ENCODE measurements around the gene CDK6.

Gene CDK6

GRCh38 chr7:92788559-92789183 is 47.7 kb downstream of the CDK6 start:
- DNase-seq = no peak

- no peak for DNase-seq
Observed at GRCh38 chr7:92785923-92786322, 50.5 kb downstream of the CDK6 start.

GRCh38 chr7:92784935-92785334 is 51.4 kb downstream of the CDK6 start:
- DNase-seq = no peak

DNA sequence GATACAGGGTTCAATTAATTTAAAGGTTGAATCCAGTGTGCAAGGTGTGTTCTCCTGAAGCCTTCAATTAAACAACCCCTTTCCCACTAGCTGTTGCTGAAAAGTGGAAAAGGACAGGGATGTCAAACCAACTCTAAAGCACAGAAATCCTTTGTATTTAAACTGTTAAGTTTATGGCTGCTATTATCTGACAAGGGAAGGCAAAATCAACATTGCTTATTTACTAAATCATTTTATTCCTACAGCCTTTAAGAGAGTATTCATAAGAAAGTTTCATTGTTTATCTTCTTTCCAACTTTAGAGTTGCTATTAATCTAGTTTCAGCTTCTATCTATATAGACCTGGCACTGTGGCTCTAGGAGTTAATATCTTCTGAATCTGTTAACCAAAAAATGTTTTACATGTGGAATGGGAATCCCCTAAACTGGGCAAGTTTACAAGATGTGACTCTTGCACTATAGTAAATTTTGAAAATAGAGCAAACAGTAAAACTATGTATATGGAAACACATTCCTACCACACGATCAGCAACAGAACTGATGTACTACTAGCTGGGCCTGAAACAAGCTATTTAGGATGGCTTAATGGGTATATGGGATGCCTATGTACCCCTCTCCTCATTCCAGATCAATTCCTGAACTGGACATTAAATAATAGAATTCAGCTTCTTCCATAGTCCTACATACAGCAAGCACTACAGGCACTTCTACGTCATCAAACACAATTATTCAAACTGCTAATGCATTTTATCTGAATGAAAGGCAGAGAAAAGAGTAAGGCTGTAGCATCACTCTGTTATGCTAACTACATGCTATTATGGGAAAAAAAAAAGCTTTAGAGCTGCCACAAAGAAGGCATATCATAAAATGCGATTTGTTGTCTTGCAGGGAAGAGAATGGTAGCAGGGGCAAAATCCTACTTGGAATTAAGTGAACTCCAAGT is 52.8 kb downstream of the CDK6 start:
- no peak for DNase-seq

DNA sequence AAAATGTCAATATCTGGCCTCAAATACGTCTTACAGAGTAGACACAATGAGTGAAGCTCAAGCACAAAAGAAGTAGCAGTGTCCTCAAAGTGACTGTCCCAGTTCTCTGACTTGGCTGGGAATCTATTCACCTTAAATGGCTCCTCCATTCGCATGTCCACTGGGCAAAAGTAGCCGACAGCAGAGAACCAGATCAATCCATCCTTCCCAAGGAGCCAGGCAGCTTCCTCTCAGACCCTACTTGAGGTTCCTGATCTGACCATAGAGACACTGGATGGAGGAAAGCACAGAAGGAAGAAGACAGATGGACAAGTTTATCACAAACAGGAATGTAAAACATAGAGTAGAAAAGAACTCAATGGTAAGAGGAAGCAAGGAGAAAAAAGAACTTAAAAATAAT is 53.5 kb downstream of the CDK6 start:
- no peak for DNase-seq

DNA sequence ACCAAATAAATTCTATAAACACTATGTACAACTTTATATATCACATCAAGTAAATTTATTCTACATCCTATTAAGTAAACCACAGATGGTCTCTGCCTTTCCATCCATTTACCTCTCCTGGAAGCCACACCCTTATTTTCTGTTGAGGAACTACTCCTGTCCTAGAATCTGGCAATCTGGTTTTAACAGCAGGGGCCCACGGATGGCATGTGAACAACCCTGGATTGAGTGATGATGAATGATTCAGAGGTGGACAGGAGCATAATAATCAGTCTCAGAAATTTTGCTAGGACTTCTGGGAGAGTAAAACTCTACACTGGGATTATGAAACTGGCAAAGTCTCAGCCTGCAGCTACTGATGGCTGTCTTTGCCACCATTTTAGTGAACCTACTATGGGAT is 54.1 kb downstream of the CDK6 start:
- no peak for DNase-seq

GRCh38 chr7:92781117-92781720 is 55.2 kb downstream of the CDK6 start:
- no peak for DNase-seq

GRCh38 chr7:92778972-92779371 is 57.4 kb downstream of the CDK6 start:
- no peak for DNase-seq

DNA sequence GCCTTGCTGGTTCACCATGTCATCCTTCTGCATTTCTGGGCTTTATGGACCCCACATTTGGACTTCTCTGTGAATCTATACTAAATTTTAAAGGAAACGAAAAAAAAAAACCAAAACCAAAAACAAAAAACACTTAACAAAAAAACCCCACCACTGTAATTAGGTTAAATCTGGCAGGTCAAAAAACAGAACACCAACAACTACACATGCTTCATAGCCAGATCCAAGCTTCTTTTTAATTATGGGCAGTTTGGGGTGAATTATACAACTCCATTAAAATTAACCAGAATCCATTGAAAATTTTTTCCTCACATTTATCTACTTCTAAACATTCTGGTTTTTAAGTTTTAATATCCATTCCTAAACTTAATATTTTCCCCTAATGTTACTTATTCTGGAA is 58.4 kb downstream of the CDK6 start:
- DNase-seq = no peak

- DNase-seq = no peak
Observed at GRCh38 chr7:92773808-92774207, 62.6 kb downstream of the CDK6 start.

- no peak for DNase-seq
Observed at GRCh38 chr7:92769844-92770243, 66.5 kb downstream of the CDK6 start.

- no peak for DNase-seq
Observed at GRCh38 chr7:92769394-92769699, 67.0 kb downstream of the CDK6 start.

DNA sequence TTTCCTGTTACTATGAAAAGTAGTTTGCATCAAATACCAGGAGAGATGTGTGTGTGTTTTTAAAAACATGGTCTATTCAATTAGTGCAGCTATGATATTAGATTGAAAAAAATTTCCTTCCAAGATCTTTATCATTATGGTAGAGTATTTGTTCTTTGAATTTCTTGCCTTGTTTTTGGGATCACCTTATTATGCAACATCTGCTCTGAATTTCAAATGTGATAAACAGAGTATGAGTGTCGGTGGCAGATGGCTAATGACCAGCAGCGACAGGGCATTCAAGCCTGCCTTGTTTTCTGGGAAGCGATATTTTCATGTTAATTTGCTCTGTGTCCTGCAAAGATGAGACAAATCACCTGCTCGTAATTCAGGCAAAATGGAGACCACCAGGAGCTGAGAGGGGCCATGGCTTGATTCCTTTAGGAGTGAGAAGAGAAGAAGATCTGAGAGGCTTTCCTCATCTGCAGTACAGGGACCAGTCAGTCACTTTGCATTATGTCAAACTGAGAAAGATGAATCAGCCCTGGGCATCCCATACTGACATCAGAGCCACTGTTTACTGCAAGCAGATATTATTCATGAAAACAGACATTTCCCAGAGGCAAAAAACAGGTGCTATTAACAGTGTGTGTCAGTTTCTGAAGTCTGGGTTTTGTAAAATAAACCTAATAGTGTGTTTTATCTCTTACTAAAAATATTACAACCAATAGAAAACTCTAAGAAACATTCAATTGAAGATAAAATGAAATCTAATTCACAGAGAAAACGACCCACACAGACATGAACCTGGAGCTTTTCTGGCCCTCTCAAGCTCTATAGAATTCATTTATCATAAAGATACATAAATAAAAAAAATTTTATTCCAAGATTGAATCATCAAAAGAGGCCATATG is 67.6 kb downstream of the CDK6 start:
- DNase-seq = no peak

DNA sequence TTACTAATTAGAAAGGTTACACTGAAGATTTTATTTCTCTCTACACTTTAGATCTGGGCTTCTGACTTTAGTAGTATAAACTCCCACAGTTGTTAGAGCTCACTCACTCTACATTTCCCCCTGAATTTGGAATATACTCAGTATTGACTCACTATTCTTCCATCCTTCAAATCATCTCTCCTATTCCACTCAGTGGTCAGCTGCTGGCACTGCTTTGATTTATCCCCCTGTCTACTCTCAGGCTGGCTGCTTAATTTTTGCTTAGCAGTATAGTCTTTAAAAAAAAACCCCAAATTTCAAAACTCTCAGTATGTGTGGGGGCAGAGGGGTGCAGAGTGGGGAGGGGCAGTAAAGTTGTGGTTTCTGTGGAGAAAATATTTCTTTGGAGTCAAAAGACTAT is 68.9 kb downstream of the CDK6 start:
- no peak for DNase-seq

- DNase-seq = no peak
Observed at GRCh38 chr7:92766461-92767003, 69.8 kb downstream of the CDK6 start.

GRCh38 chr7:92765725-92766124 is 70.6 kb downstream of the CDK6 start:
- DNase-seq = no peak

DNA sequence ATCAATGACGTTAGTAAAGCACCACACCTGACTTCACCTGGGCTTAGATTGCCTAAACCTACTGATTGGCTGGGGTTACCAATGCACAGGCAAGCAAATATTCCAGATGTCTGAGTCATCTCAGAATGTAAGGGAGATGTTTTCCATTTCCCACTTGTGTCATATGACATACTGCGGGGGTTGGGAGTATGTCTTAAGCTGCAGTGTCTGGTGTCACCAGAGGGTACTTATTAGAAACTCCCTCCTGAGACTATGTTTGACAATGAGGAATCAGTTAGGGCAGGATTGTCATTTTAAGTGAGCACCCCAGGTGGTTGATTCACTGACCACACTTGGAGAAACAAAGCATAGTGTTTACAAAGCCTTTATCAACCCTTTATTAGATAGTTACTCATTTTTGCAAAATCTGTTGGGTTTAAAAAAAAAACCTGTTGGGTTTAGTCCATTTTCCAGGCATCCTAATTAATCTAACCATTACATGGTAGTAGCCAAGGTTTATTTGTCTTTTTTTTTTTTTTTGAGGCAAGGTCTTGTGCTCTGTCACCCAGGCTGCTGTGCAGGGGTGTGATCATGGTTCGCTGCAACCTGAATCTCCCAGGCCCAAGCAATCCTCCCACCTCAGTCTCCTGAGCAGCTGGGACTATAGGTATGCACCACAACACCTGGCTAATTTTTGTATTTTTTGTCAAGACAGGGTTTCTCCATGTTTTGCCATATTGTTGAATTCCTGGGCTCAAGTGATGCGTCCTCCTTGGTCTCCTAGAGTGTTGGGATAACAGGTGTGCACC is 72.5 kb downstream of the CDK6 start:
- DNase-seq = no peak

- no peak for DNase-seq
Observed at GRCh38 chr7:92762851-92763250, 73.5 kb downstream of the CDK6 start.

DNA sequence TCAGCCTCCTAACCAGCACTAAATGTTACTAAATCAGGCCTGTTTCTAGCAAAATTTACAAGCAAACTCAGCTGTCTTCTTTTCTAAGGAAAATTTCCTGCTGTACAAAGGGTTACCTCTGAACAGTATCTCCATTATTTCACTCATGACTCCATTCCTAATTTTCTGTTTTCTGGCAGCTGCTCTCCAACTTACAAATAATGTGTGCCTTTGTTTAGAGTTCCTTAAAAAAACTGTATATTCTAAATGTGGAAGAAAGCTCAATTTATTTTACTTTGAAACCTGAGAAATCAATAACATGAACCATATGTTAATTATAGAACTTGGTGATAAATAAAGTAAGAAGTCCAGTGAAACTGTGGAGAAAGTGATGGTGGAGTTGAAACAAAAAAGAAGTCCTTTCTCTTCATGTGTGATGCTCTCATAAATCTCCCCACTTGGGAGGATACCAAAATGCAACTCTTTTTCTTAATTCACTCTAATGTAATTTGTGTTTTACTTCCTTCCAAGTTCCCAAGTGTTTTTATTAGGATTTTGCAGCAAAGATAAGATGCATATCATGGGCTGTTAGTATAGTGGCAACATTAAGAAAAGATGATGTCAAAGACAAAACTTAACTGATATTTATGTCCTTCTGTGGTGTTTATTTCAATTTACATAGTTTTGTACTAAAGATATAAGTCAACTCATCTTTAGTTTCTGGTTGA is 74.8 kb downstream of the CDK6 start:
- no peak for DNase-seq

GRCh38 chr7:92758796-92759431 is 77.5 kb downstream of the CDK6 start:
- DNase-seq = no peak
